ENCODE results near the gene S1PR5.

S1PR5 gene

GRCh38 chr19:10467104-10467706, 50.0 kb downstream of the S1PR5 start:
- Histone ChIP-seq H3K27ac (ENCODE audit: low read depth, low read length) (no peak overlapping the region), H3F3A (ENCODE audit: control insufficient read depth, insufficient read depth) (no peaks in the 10 kb centered on the region), H3K9me2 (replicated peaks; ENCODE audit: control insufficient read depth, low read length) (no peaks in the 10 kb centered on the region), H3K36me3 (ENCODE audit: control insufficient read depth, low read length) (peaks cover 21% of the 10 kb centered on the region), H3K4me2 (ENCODE audit: low read length) (no peak overlapping the region), H3K4me1 (ENCODE audit: control insufficient read depth, low read length) (no peaks in the 10 kb centered on the region), H3K27me3 (ENCODE audit: control insufficient read depth, low read length) (no peaks in the 10 kb centered on the region), H3K4me3 (ENCODE audit: low read length) (no peak overlapping the region), H3K79me2 (ENCODE audit: control insufficient read depth, low read length) (no peaks in the 10 kb centered on the region), H4K20me1 (ENCODE audit: control insufficient read depth, insufficient read depth, low read depth, low read length) (no peaks in the 10 kb centered on the region), H3K9me3 (ENCODE audit: control insufficient read depth, insufficient read depth, low read length) (no peaks in the 10 kb centered on the region)
- TF ChIP-seq EZH2phosphoT487 (IDR thresholded peaks at IDR 0.05; ENCODE audit: borderline replicate concordance, low read length) (no peak), CTCF (IDR thresholded peaks at IDR 0.05; ENCODE audit: low read depth, low read length, poor library complexity, severe bottlenecking) (no peak)

- H3K27ac ChIP-seq (ENCODE audit: low read depth, low read length) = no peak overlapping the region
- peaks cover 4% of the 10 kb centered on the region; the same call in 1 of the 2 replicates for H4K20me1 ChIP-seq (ENCODE audit: control insufficient read depth, insufficient read depth, low read depth, low read length)
- H3K9me3 ChIP-seq (ENCODE audit: control insufficient read depth, insufficient read depth, low read length) = no peaks in the 10 kb centered on the region
- H3K9me2 ChIP-seq (replicated peaks; ENCODE audit: control insufficient read depth, low read length) = no peaks in the 10 kb centered on the region
- H3F3A ChIP-seq (ENCODE audit: control insufficient read depth, insufficient read depth) = peaks cover 3% of the 10 kb centered on the region; the same call in 1 of the 2 replicates
- no peak overlapping the region for H3K4me2 ChIP-seq (ENCODE audit: low read length)
- H3K4me1 ChIP-seq (ENCODE audit: control insufficient read depth, low read length) = peaks cover 10% of the 10 kb centered on the region
- peaks cover 22% of the 10 kb centered on the region for H3K36me3 ChIP-seq (ENCODE audit: control insufficient read depth, low read length)
- no peaks in the 10 kb centered on the region for H3K79me2 ChIP-seq (ENCODE audit: control insufficient read depth, low read length)
- no peaks in the 10 kb centered on the region for H3K27me3 ChIP-seq (ENCODE audit: control insufficient read depth, low read length)
- TF ChIP-seq CTCF (IDR thresholded peaks at IDR 0.05; ENCODE audit: low read depth, low read length, poor library complexity, severe bottlenecking) (no peak), EZH2phosphoT487 (IDR thresholded peaks at IDR 0.05; ENCODE audit: borderline replicate concordance, low read length) (no peak)
- H3K4me3 ChIP-seq (ENCODE audit: low read length) = no peak overlapping the region
These were observed 52.8 kb downstream of the S1PR5 start for GRCh38 chr19:10464456-10464855.

All from DOHH2 (cell line).